HepG2 (cell line): Measurements from ENCODE around the gene ARMC8. TPM values are rescaled to one million over a fixed set of nuclear protein-coding genes. Genes with fewer than 3 reads are reported as not detected.

Experiments
- GABPB1 ChIP-seq: IDR thresholded peaks from 2 replicates; pipeline ENCODE4 v1.6.1; 2016; ENCODE audit warnings: mild to moderate bottlenecking, missing genetic modification reagents, moderate library complexity, missing compliant biosample characterization
- GATA4 ChIP-seq: sonication (generic); IDR thresholded peaks from 2 replicates; pipeline ENCODE4 v1.6.1; 2016; ENCODE audit warnings: antibody characterized with exemption, low read depth, borderline replicate concordance
- IRF2 ChIP-seq: IDR thresholded peaks from 2 replicates; pipeline ENCODE4 v1.6.1; 2018; ENCODE audit warnings: missing genetic modification reagents, missing compliant biosample characterization
- MAZ ChIP-seq, 2 experiments: sonication (generic) in 1 of 2; formaldehyde crosslinking in 1 of 2; IDR thresholded peaks; 2 replicates each; pipeline versions ENCODE4 v1.5.0 to v1.6.1; 2012 to 2020; ENCODE audit warnings: low read depth in 2 of 2, mild to moderate bottlenecking in 2 of 2, borderline replicate concordance in 1 of 2, improper control_type of control experiment in 1 of 2, low read length in 1 of 2, missing genetic modification reagents in 1 of 2, moderate library complexity in 1 of 2
- MXI1 ChIP-seq: IDR thresholded peaks from 3 replicates; pipeline ENCODE4 v1.6.1; 2012; ENCODE audit warnings: low read depth, low read length, inconsistent platforms, borderline replicate concordance
- NR2F6 ChIP-seq, 2 experiments: IDR thresholded peaks; 2 replicates each; pipeline ENCODE4 v1.6.1; 2016; ENCODE audit warnings: antibody characterized with exemption in 1 of 2, mild to moderate bottlenecking in 1 of 2
- NR3C1 ChIP-seq: sonication (generic); formaldehyde crosslinking; IDR thresholded peaks from 2 replicates; pipeline ENCODE4 v1.4.0; 2020; ENCODE audit warnings: missing genetic modification reagents
- ONECUT2 ChIP-seq: sonication (generic); formaldehyde crosslinking; IDR thresholded peaks from 2 replicates; pipeline ENCODE4 v1.4.0; 2020; ENCODE audit warnings: missing genetic modification reagents
- RAD51 ChIP-seq: fragments of 450-650 bp; IDR thresholded peaks from 2 replicates; pipeline ENCODE4 v1.6.1; 2016; ENCODE audit warnings: borderline replicate concordance
- RXRA ChIP-seq: sonication (generic); formaldehyde crosslinking; IDR thresholded peaks from 2 replicates; pipeline ENCODE4 v1.5.1; 2020; ENCODE audit warnings: missing genetic modification reagents
- SAP130 ChIP-seq: IDR thresholded peaks from 2 replicates; pipeline ENCODE4 v1.6.1; 2016; ENCODE audit warnings: low read depth
- SP5 ChIP-seq: IDR thresholded peaks from 2 replicates; pipeline ENCODE4 v1.6.1; 2016; ENCODE audit warnings: low read depth, borderline replicate concordance
- TAF1 ChIP-seq: sonication (generic); formaldehyde crosslinking; IDR thresholded peaks from 2 replicates; pipeline ENCODE4 v1.4.0; 2020; ENCODE audit warnings: missing genetic modification reagents
- TCF7 ChIP-seq: sonication (generic); IDR thresholded peaks from 2 replicates; pipeline ENCODE4 v1.6.1; 2016; ENCODE audit warnings: antibody characterized with exemption, low read depth
- TMF1 ChIP-seq: sonication (generic); formaldehyde crosslinking; IDR thresholded peaks from 2 replicates; pipeline ENCODE4 v1.8.1; 2022; ENCODE audit warnings: low read depth, missing genetic modification reagents
- ZMAT3 ChIP-seq: sonication (generic); formaldehyde crosslinking; conservative IDR thresholded peaks from 2 replicates; pipeline ENCODE4 v1.7.0; 2021; ENCODE audit warnings: missing genetic modification reagents
- ZNF292 ChIP-seq: sonication (generic); formaldehyde crosslinking; IDR thresholded peaks from 2 replicates; pipeline ENCODE4 v1.8.1; 2022; ENCODE audit warnings: mild to moderate bottlenecking, low read depth, missing genetic modification reagents, borderline replicate concordance
- ZNF33B ChIP-seq: sonication (generic); formaldehyde crosslinking; IDR thresholded peaks from 2 replicates; pipeline ENCODE4 v1.5.1; 2020; ENCODE audit warnings: mild to moderate bottlenecking, missing genetic modification reagents
- ZNF839 ChIP-seq: sonication (generic); formaldehyde crosslinking; IDR thresholded peaks from 2 replicates; pipeline ENCODE4 v1.4.0; 2020; ENCODE audit warnings: missing genetic modification reagents, mild to moderate bottlenecking, borderline replicate concordance
- polyA plus RNA-seq, 8 experiments: library from polyadenylated mRNA; depleted of rRNA in 3 of 8; stranded (reverse) in 7 of 8; unstranded in 1 of 8; fragments of >200 nt; fragmentation: Illumina TruSeq in 4 of 8; extraction: Trizol in 4 of 8; gene quantifications; 2 replicates each; pipeline versions ENCODE4 v1.2.1 to v1.2.3, GENCODE V29; 2011 to 2016; ENCODE audit warnings: low read depth in 4 of 8, missing spikeins in 1 of 8, mixed read lengths in 1 of 8; ENCODE audit not compliant: insufficient read depth in 1 of 8
- total RNA-seq, 5 experiments: library from RNA; depleted of rRNA; stranded (reverse); fragments of >200 nt; fragmentation: Illumina TruSeq; extraction: Trizol; gene quantifications; 2 replicates each; pipeline ENCODE4 v1.2.3, GENCODE V29; 2016; ENCODE audit warnings: low read depth in 1 of 5
- TF ChIP-seq, protein P1 (sequence below): sonication (generic); formaldehyde crosslinking; conservative IDR thresholded peaks from 2 replicates; pipeline ENCODE4 v1.8.0; 2022; ENCODE audit warnings: mild to moderate bottlenecking, moderate library complexity, missing genetic modification reagents
- TF ChIP-seq, protein P2 (sequence below): sonication (generic); formaldehyde crosslinking; IDR thresholded peaks from 2 replicates; pipeline ENCODE4 v1.8.1; 2023; ENCODE audit warnings: mild to moderate bottlenecking, inconsistent platforms, moderate library complexity, missing genetic modification reagents, borderline replicate concordance
- TF ChIP-seq, protein P3 (sequence below): sonication (generic); formaldehyde crosslinking; IDR thresholded peaks from 2 replicates; pipeline ENCODE4 v1.5.0; 2020; ENCODE audit warnings: mild to moderate bottlenecking, missing genetic modification reagents, borderline replicate concordance

ARMC8 gene
- total and polyA plus RNA-seq, 2 of the 13 experiments (the other 11 are each of a cell fraction or from before 2014, with no cell fraction given): 38.9 to 55.3 TPM

DNA sequence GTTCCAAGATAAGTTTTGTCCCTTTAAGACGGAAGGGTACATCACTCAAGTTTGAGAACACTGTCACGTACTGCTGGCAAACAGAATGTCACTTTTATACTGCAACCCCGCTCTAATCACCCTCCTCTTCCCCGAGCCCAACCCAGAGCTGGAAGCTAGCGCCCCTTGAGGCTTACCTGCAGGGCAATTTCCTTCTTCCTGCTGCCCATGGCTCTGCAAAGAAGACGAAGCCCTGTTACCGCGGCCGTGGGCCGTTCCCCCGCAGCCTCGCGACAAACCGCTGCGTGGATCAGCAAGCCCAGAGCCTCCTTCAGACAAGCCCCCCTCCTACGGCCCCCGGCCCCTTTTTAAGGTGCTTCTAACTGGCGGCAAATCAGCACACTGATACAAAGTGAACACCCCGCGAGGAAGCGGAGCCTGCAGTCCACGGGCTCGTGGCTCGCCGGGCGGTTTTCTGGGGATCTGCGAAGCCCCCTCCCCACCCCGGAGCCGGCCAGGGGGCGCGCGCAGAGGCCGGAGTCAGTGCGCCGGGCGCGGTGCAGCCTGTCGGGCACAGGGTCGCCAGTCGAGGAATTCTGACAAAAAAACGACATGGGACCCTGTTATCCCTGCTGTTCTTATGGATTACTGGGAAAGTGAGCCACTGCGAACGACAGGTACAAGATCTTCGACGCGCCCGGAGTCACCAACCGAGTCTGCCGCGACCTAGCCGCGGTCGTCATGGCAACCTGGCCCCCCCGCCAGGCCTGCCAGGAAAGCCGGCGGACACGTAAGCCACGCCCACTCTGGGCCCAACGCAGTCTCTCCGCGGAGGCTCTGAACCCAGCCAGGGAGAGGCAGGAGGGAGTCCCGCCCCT, 142.3 kb downstream of the ARMC8 start, which contains the start of gene NME9 (continued):
- TF ChIP-seq, protein P1, sequence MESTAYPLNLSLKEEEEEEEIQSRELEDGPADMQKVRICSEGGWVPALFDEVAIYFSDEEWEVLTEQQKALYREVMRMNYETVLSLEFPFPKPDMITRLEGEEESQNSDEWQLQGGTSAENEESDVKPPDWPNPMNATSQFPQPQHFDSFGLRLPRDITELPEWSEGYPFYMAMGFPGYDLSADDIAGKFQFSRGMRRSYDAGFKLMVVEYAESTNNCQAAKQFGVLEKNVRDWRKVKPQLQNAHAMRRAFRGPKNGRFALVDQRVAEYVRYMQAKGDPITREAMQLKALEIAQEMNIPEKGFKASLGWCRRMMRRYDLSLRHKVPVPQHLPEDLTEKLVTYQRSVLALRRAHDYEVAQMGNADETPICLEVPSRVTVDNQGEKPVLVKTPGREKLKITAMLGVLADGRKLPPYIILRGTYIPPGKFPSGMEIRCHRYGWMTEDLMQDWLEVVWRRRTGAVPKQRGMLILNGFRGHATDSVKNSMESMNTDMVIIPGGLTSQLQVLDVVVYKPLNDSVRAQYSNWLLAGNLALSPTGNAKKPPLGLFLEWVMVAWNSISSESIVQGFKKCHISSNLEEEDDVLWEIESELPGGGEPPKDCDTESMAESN: peak; percentile 68; the same call in 1 of the 2 replicates
- 0 out of 2 replicates have a peak, but pooled peaks have one; percentile 22 for TF ChIP-seq ZNF292 (CRISPR knock-in tag)
- TF ChIP-seq ZMAT3 (CRISPR knock-in tag): 0 out of 2 replicates have a peak, but pooled peaks have one; percentile 38
- peak; percentile 71 for TF ChIP-seq SAP130
- no peak for TF ChIP-seq TAF1 (CRISPR knock-in tag)
- no peak for TF ChIP-seq ONECUT2 (CRISPR knock-in tag)
- TF ChIP-seq, protein P2, sequence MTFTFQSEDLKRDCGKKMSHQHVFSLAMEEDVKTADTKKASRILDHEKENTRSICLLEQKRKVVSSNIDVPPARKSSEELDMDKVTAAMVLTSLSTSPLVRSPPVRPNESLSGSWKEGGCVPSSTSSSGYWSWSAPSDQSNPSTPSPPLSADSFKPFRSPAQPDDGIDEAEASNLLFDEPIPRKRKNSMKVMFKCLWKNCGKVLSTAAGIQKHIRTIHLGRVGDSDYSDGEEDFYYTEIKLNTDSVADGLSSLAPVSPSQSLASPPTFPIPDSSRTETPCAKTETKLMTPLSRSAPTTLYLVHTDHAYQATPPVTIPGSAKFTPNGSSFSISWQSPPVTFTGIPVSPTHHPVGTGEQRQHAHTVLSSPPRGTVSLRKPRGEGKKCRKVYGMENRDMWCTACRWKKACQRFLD (CRISPR knock-in tag): peak; percentile 38; the same call in 1 of the 2 replicates
- TF ChIP-seq TCF7: no peak
- TF ChIP-seq GATA4: no peak
- TF ChIP-seq MXI1: peak; percentile 79; the same call in 1 of the 3 replicates
- TF ChIP-seq, protein P3, sequence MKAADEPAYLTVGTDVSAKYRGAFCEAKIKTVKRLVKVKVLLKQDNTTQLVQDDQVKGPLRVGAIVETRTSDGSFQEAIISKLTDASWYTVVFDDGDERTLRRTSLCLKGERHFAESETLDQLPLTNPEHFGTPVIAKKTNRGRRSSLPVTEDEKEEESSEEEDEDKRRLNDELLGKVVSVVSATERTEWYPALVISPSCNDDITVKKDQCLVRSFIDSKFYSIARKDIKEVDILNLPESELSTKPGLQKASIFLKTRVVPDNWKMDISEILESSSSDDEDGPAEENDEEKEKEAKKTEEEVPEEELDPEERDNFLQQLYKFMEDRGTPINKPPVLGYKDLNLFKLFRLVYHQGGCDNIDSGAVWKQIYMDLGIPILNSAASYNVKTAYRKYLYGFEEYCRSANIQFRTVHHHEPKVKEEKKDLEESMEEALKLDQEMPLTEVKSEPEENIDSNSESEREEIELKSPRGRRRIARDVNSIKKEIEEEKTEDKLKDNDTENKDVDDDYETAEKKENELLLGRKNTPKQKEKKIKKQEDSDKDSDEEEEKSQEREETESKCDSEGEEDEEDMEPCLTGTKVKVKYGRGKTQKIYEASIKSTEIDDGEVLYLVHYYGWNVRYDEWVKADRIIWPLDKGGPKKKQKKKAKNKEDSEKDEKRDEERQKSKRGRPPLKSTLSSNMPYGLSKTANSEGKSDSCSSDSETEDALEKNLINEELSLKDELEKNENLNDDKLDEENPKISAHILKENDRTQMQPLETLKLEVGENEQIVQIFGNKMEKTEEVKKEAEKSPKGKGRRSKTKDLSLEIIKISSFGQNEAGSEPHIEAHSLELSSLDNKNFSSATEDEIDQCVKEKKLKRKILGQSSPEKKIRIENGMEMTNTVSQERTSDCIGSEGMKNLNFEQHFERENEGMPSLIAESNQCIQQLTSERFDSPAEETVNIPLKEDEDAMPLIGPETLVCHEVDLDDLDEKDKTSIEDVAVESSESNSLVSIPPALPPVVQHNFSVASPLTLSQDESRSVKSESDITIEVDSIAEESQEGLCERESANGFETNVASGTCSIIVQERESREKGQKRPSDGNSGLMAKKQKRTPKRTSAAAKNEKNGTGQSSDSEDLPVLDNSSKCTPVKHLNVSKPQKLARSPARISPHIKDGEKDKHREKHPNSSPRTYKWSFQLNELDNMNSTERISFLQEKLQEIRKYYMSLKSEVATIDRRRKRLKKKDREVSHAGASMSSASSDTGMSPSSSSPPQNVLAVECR (CRISPR knock-in tag): peak; percentile 68
- peak; percentile 46; the same call in 1 of the 2 replicates for TF ChIP-seq SP5 (CRISPR knock-in tag)
- TF ChIP-seq ZNF839: peak; percentile 56; the same call in 1 of the 2 replicates
- TF ChIP-seq RXRA (CRISPR knock-in tag): peak; percentile 52; the same call in 1 of the 2 replicates
- peak; percentile 62; the same call in 1 of the 2 replicates for TF ChIP-seq GABPB1 (CRISPR knock-in tag)
- TF ChIP-seq RAD51: no peak
- peak; percentile 54; the same call in 1 of the 2 replicates for TF ChIP-seq ZNF33B (CRISPR knock-in tag)
- peak; percentile 53; the same call in 1 of the 2 replicates for TF ChIP-seq MAZ (IDR thresholded peaks at IDR 0.05; ENCODE audit: borderline replicate concordance, low read depth, low read length)
- TF ChIP-seq MAZ (CRISPR knock-in tag; IDR thresholded peaks at IDR 0.05; ENCODE audit: low read depth): no peak
- no peak for TF ChIP-seq TMF1
- TF ChIP-seq IRF2 (CRISPR knock-in tag): no peak
- TF ChIP-seq NR3C1 (CRISPR knock-in tag): no peak
- no peak for TF ChIP-seq NR2F6 (IDR thresholded peaks at IDR 0.05)
- 0 out of 2 replicates have a peak, but pooled peaks have one; percentile 24 for TF ChIP-seq NR2F6 (CRISPR knock-in tag; IDR thresholded peaks at IDR 0.05)
